ENCODE results near the gene MEF2A.
"Not testable (repeated sequence)": the region's sequence is repeated elsewhere in the genome, so short reads cannot be mapped to it uniquely, and the experiment has no call there.

MEF2A gene

GRCh38 chr15:99645951-99646350, 80.2 kb downstream of the MEF2A start:
- TF ChIP-seq CTCF (IDR thresholded peaks at IDR 0.05; ENCODE audit: control insufficient read depth, insufficient read depth, low read depth, low read length, missing control alignments), result no peak
- no peak overlapping the region for H3K4me3 ChIP-seq (ENCODE audit: control insufficient read depth, low read depth, low read length)
- no peak for DNase-seq (ENCODE audit: low read depth)

- no peak for DNase-seq (ENCODE audit: low read depth)
- no peak overlapping the region for H3K4me3 ChIP-seq (ENCODE audit: control insufficient read depth, low read depth, low read length)
- no peak for TF ChIP-seq CTCF (IDR thresholded peaks at IDR 0.05; ENCODE audit: control insufficient read depth, insufficient read depth, low read depth, low read length, missing control alignments)
Measured at GRCh38 chr15:99651023-99651807, 85.4 kb downstream of the MEF2A start.

- H3K4me3 ChIP-seq (ENCODE audit: control insufficient read depth, low read depth, low read length), result no peak overlapping the region
- no peak for TF ChIP-seq CTCF (IDR thresholded peaks at IDR 0.05; ENCODE audit: control insufficient read depth, insufficient read depth, low read depth, low read length, missing control alignments)
Measured at GRCh38 chr15:99656205-99656604, 90.4 kb downstream of the MEF2A start.

GRCh38 chr15:99657996-99658395, 92.2 kb downstream of the MEF2A start:
- H3K4me3 ChIP-seq (ENCODE audit: control insufficient read depth, low read depth, low read length), result no peak overlapping the region
- TF ChIP-seq CTCF (IDR thresholded peaks at IDR 0.05; ENCODE audit: control insufficient read depth, insufficient read depth, low read depth, low read length, missing control alignments), result no peak
- DNase-seq (ENCODE audit: low read depth), result no peak

More at GRCh38 chr15:99656205-99656604, 90.4 kb downstream of the MEF2A start:
- no peak for DNase-seq (ENCODE audit: low read depth)

- no peak overlapping the region for H3K4me3 ChIP-seq (ENCODE audit: control insufficient read depth, low read depth, low read length)
- no peak for DNase-seq (ENCODE audit: low read depth)
- no peak for TF ChIP-seq CTCF (IDR thresholded peaks at IDR 0.05; ENCODE audit: control insufficient read depth, insufficient read depth, low read depth, low read length, missing control alignments)
Measured at GRCh38 chr15:99662903-99663302, 97.1 kb downstream of the MEF2A start.

- not testable (repeated sequence) for H3K4me3 ChIP-seq (ENCODE audit: control insufficient read depth, low read depth, low read length); DNase-seq (ENCODE audit: low read depth)
Measured at GRCh38 chr15:99666073-99666472, 100.3 kb downstream of the MEF2A start.

GRCh38 chr15:99668533-99669182, 102.9 kb downstream of the MEF2A start:
- DNase-seq (ENCODE audit: low read depth), result no peak
- TF ChIP-seq CTCF (IDR thresholded peaks at IDR 0.05; ENCODE audit: control insufficient read depth, insufficient read depth, low read depth, low read length, missing control alignments), result no peak
- H3K4me3 ChIP-seq (ENCODE audit: control insufficient read depth, low read depth, low read length), result no peak overlapping the region

Data from AG09309 (cell line).